GM18498 (cell line): ENCODE results near the gene NFIL3.

Experiments
- ATAC-seq: cut with Tn5 transposase; IDR thresholded peaks from one replicate; pipeline ENCODE4 v1.9.1; 2021; ENCODE audit warnings: mild to moderate bottlenecking, moderate library complexity; ENCODE audit not compliant: unreplicated experiment

Gene NFIL3

DNA sequence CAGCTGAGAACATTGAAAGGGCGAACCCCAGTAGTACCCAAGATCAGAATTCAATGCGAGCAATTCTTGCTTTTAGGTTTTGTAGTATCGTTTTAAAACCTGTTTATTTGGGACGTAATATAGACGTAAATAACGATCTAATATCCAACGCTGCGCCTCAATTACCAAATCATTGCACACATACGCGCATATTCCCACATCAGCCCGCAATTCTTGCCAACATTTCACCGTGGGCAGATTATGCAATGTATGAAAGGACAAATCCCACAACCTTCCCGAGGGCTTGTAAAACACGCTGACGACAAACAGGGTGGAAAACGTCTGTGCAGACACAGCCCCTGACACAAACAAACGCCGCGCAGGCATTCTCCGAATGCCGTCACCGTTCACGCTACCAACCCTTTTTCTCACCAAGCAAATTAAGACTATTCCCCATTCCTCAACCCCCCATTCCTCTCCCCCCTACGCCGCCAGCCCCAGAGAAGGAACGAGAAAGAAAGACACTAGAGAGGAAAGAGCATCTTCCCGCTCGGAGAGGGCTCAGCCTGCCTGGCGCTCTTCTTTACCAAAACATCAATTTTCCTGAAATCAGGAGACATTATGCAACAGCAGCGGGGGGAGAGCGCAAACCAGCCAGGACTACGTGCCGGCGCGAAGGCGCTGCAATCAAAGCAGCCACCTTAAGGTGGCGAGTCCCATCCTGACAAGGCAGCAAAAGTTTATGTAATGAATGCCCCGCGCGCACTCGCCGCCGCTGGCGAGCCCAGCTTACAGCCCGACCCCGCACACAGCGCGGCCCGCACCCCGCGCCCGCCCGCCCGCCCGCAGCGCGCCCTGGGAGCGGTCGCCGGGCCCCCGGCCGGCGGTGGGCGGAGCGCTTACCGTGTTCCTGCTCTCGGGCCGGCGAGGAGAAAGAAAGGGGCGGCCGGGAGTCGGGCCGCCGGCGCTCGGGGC is 597 bp downstream of the NFIL3 start:
- peak; percentile 37 for ATAC-seq

DNA sequence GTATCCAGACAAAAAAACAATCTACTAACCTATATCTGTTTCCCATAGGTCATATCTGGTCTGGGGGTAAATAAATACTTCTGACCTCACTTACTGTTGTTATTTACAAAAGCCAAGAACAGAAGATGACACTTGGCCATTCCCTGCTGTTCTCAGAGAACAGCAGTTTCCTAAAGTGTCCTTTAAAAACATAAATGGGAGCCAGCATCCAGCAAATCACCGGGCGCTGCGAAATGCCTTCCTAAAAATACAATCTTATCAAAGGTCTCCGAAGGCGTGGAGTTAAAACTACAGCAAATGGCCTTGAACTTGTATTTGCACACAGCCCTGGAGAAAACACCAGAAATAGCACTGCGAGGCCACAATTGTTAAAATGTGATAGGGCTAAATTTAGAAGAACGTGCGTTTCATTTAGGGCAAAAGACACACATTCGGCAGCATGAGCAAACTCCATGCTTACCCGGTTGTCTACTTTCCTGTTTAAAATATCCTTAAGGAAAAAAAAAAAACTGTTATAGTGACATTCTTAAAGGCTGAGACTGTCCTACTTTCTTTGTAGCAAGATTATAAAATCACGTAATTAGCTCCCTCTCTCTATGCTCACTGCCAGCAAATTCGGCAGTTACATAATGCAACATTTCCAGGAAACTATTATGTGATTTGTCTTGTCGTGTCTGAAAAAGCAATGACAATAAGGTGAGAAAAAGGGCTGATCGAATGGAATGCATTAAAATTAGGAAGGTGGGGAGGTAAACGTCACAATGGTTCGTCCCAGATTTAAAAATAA is 1.5 kb downstream of the NFIL3 start:
- no peak for ATAC-seq

- ATAC-seq = no peak
Measured at GRCh38 chr9:91421128-91421765, 2.4 kb downstream of the NFIL3 start.

GRCh38 chr9:91420501-91421127 is 3.0 kb downstream of the NFIL3 start:
- ATAC-seq = no peak

- no peak for ATAC-seq
Measured at GRCh38 chr9:91419222-91420191, 4.1 kb downstream of the NFIL3 start.

- no peak for ATAC-seq
Measured at GRCh38 chr9:91418215-91418610, 5.4 kb downstream of the NFIL3 start.

GRCh38 chr9:91417602-91418214 is 5.9 kb downstream of the NFIL3 start:
- no peak for ATAC-seq

DNA sequence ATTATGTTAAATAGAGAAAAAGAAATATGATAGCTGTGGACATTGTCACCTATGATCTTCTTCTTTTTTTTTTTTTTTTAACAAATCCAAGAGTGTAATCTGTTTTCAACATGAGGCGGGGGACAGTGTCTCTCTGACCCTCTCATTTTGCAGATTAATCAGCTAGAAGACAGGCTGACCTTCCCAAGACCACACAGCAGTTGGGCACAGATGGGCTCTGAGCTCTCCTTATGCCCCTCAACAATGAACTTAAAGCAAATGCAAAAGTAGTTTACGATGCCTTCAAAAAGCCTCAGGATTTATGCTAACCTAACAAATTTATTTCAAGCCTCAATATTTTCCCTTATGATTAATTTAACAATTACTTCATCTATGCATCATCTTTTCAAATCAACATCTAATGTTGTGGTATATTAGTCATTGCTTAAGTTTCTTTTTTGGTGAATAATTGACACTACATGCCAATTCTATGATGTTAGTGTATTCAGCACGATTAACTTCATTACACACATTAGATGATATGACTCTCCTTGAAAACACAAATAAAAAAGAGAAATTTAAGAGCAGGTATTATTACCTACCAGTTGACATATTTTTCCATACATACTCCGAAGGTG is 7.4 kb downstream of the NFIL3 start:
- no peak for ATAC-seq

GRCh38 chr9:91415290-91415689 is 8.3 kb downstream of the NFIL3 start:
- peak; percentile 97 for ATAC-seq

GRCh38 chr9:91412941-91413340 is 10.7 kb downstream of the NFIL3 start:
- ATAC-seq = no peak

- no peak for ATAC-seq
Measured at GRCh38 chr9:91411096-91411771, 12.4 kb downstream of the NFIL3 start.

GRCh38 chr9:91410161-91410560 is 13.5 kb downstream of the NFIL3 start:
- no peak for ATAC-seq

GRCh38 chr9:91408475-91408874 is 15.2 kb downstream of the NFIL3 start:
- no peak for ATAC-seq

DNA sequence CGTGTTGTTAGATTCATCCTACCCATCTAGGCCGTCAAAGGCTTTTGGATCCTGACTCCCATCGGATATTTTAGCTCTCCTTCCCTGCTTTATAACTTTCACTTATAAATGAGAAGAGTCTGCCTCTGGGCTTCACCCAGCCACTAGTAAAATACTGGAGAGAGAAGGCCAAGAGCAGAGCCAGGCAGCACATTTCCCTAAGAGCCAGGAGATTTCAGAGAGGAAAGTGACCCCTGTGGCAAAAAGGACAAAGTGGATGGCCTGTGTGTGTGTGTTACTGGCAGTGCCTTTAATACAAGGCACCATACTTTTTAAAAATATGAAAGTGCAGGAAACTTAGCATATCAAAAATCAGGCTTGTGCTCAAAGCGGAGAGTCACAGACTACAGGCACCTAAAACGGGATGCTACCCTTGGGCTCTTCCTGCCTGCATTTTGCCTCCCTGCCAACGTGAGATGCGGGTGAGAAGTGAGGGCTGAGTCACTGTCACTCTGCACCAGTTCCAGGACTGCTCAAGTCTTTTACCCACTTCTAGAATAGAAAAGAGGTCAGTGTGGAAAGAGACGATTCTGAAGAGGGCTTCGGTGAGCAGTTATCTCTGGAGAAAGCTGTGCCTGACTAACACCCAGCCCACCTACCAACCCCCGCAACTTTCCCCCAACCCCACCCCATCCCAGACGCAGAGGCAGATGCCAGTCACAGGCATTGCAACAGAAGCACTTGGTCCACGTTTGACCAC is 15.9 kb downstream of the NFIL3 start:
- ATAC-seq = no peak

DNA sequence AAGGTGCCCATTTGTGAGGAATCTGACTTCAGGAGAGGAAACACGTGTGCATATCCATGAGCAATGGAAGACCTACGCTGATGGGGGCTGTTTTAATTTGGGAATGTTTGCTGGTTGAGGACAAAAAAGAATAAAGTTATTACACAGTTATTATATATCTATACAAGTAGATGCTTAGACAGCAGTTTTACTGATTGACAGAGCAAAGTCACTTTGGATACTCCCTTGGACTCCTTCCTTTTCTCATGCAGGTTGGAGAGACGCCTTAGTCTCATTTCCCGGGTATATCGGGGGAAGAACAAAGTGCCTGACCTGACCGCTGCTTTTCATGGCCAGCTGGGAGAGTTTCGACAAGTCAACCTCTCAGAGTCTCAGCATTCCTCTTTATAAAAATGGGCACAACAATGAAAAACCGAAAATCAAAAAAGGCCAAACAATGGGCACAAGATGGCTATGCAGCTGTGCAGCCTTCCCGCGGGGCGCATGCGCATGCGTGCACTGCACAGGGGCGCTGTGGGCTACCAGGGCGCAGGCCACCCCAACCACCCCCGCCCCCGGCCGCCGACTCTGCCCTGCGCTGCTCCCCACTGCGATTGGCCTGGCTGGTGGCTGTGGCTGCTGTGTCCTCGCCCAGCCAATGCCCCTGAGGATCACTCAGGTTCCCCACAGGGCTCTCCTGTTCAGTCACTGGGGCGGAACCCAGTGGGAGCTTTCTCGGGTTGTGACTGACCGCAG is 18.1 kb downstream of the NFIL3 start:
- ATAC-seq = no peak

DNA sequence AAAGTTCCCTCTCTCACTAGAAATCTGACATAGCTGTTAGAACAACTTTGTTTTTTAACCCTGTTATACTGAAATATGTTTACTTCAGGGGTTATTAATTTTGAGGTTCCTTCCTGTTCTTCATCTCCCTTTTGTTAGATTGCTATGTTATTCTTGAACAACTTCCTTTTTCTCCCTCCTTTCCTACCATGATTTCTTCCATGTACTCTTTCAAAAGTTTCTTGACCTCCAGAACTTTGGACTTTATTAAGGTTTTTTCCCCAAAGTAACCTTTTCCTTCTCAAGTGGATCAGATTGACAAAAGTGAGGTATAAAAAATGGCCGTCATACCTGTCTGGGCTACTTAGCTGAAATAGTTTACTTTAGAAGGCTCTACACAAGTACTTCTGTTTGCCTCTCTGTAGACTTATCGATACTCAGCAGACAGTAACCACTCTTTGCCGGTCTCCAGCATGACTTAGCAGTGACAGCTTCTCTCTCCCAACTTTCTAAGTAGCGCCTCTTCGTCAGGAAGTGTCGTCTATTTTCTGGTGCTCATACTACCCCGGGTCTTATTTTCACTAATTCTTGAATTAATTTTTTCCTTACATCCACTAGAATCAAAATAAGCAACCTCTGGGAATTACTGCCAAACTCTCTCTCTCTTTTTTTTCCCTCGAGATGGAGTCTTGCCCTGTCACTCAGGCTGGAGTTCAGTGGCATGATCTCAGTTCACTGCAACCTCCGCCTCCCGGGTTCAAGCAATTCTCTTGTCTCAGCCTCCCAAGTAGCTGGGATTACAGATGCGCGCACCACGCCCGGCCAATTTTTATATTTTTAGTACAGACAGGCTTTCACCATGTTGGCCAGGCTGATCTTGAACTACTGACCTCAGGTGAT is 19.7 kb downstream of the NFIL3 start:
- ATAC-seq = no peak
